ENCODE data around the gene OPCML.

DNA sequence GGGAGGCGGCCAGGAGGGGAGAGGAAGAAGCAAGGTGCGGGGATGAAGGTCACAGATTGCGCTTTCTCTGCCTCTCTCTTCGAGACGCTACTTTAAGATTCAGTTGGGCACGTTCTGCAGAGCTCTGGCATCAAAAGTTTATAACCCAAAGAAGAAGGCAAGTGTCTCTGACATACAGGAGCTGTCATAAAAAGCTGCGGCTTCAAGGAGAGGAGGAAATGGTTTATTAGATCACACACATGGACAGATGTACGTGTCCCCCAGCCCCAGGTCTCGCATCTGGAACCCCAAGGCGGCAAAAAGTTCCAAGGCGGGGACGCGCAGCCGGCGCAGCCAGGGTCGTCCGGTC, 589.0 kb downstream of the OPCML start:
- TF ChIP-seq, protein P1, sequence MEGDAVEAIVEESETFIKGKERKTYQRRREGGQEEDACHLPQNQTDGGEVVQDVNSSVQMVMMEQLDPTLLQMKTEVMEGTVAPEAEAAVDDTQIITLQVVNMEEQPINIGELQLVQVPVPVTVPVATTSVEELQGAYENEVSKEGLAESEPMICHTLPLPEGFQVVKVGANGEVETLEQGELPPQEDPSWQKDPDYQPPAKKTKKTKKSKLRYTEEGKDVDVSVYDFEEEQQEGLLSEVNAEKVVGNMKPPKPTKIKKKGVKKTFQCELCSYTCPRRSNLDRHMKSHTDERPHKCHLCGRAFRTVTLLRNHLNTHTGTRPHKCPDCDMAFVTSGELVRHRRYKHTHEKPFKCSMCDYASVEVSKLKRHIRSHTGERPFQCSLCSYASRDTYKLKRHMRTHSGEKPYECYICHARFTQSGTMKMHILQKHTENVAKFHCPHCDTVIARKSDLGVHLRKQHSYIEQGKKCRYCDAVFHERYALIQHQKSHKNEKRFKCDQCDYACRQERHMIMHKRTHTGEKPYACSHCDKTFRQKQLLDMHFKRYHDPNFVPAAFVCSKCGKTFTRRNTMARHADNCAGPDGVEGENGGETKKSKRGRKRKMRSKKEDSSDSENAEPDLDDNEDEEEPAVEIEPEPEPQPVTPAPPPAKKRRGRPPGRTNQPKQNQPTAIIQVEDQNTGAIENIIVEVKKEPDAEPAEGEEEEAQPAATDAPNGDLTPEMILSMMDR (conservative IDR thresholded peaks at IDR 0.05 in 1 of 2, IDR thresholded peaks at IDR 0.05 in 1 of 2; ENCODE audit: low read depth in 1 of 2, low read length in 2 of 2): no peak
- TF ChIP-seq EZH2 (IDR thresholded peaks at IDR 0.05; ENCODE audit: low read length, missing control alignments): no peak
